Endometrial microvascular endothelial cells (primary cell): Measurements from ENCODE around the gene OR6B3. TPM values are rescaled to one million over a fixed set of nuclear protein-coding genes. Genes with fewer than 3 reads are reported as not detected.

ENCODE experiments used
- in situ Hi-C: cut with HindIII; loops from 2 replicates; pipeline ENCODE4 v1.10.0; 2017; ENCODE audit warnings: low sequenced_read_pairs, low pct_unique_long_range_greater_than_20kb; ENCODE audit errors: inconsistent ontology term
- total RNA-seq: library from RNA; depleted of rRNA; stranded (reverse); fragments of >200 nt; gene quantifications from one replicate; pipeline ENCODE4 v1.2.3, GENCODE V29; 2015; ENCODE audit errors: inconsistent ontology term

Gene OR6B3
- total RNA-seq, result not detected

- in situ Hi-C loops, result no loop called here
Measured at GRCh38 chr2:240053173-240054155, at the start of gene OR6B3. TSS of gene OR6B3 (minus strand) at chr2:240053521.

DNA sequence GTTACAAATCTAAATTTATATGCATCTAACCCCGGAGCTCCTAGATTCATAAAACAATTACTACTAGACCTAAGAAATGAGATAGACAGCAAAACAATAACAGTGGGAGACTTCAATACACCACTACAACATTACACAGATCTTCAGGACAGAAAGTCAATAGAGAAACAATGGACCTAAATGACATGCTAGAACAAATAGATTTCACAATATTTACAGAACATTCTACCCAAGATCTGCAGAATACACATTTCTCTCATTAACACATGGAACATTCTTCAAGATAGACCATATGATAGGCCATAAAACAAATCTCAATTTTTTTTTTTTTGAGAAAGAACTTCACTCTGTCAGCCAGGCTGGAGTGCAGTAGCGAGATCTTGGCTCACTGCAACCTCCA lies 45.0 kb upstream of the OR6B3 start:
- in situ Hi-C loops, result no loop called here

- in situ Hi-C loops, result no loop called here
Measured at GRCh38 chr2:240095556-240096523, 42.5 kb upstream of the OR6B3 start.

DNA sequence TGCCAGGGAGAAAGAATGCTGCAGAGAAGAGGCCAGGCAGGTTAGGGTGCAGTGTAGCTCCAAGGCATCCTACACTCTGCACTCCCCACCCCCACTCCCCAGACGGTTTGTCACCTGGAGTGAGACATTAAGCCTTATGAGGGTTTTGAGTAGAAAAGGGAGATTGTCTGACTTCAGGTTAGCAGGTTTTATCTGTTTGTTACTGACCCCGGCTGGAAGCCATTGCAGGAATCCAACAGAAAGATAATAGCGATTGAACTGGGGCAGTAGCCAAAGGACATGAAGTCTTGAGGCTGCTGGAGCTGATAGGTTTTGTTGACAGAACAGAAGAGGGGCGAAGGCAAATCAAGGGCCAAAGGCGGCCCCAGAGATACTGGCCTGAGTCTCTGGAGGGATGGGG lies 36.0 kb upstream of the OR6B3 start:
- in situ Hi-C loops, result no loop called here

DNA sequence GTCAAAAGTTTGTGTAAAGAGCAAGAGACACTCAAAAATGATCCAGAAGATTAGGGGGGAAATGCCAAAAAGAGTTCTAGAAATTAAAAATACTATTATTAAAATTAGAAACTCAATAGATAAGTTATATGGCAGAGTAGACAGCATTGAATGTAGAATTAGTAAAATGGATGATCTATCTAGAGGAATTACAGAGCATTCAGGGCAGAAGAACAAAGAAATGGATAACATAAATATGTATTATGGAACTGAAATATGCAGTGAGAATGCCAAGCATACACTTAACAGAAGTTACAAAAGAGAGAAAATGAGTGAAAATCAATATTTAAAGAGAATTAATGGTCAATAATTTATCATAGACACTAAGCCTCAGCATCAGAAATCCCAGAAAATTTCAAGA lies 33.2 kb upstream of the OR6B3 start:
- in situ Hi-C loops, result no loop called here

- in situ Hi-C loops, result no loop called here
Measured at GRCh38 chr2:240078631-240079030, 25.3 kb upstream of the OR6B3 start.

GRCh38 chr2:240077442-240077841 lies 24.1 kb upstream of the OR6B3 start:
- in situ Hi-C loops, result no loop called here

DNA sequence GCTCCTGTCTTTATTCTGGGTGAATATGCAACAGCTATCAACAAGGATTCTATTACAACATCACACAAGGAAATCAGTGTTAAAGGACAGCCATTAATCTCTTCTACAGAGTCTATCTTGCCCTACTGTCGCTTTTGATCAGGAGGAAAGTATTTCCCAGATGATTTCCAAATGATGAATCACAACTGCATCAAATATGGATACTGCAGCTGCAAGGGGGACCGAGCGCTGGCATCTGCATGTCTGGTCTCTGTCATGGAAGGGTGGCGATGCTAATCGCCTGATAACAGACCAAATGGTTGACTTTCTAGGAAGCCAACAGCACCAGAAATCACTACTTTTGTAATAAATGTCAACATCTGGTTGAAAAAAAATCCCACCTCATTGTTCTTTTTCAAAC lies 21.2 kb upstream of the OR6B3 start:
- in situ Hi-C loops, result no loop called here

DNA sequence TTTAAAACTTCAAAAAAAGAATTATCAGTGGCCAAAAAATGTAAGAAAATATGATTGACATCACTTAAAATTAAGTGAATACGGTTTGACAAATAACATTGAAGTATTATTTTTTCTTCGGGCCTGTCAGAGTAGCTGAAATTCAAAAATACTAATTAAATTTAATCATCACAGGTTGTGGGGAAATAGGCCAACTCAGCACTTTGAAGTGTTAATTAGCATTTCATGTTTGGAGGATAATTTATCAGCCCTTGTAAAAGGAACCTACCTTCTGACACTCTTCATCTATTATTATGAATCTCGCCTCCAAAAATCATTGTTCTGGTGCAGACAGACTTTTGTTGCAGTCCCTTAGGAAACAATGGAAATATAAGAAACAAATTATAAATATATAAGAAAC lies 17.6 kb upstream of the OR6B3 start:
- in situ Hi-C loops, result no loop called here

DNA sequence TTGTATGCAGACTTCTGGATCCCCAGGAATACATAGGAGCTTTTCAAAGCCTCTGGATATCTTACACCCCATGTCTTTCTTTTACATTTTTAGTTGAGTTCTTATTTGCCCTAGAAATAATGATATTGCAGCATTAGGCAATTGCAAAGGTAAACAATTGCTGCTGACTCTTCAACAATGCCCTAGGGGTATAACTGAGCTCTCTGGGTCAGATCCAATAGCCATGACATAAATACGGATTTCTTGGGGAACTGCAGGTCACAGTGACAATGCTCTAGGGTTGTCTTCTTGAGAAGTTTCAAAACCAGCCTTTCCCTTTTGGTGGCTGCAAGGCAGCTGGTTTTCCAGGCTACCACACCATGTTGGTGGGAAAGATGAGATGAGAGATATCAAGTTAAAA lies 16.5 kb upstream of the OR6B3 start:
- in situ Hi-C loops, result no loop called here

- in situ Hi-C loops, result no loop called here
Measured at GRCh38 chr2:240068193-240068592, 14.9 kb upstream of the OR6B3 start.

GRCh38 chr2:240066489-240066888 lies 13.2 kb upstream of the OR6B3 start:
- in situ Hi-C loops, result no loop called here

DNA sequence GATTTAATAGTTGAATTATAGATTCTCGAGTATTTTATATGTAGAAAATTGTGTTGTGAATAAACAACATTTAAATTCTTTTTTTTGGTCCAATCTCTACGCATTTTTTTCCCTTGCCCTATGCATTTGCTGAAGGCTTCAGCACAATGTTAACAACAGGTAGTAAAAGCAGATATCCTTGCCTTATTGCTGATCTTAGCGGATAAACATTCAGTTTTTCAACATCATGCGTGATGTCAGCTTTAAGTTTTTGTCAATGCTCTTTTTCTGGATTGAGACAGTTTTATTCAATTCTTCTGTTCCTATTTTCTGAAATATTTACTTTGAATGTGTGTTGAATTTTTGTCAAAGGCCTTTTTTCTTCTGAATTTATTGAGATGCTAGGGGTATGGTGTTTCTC lies 11.6 kb upstream of the OR6B3 start:
- in situ Hi-C loops, result no loop called here

GRCh38 chr2:240060977-240061591 lies 7.8 kb upstream of the OR6B3 start:
- in situ Hi-C loops, result no loop called here

- in situ Hi-C loops, result no loop called here
Measured at GRCh38 chr2:240056678-240057077, 3.4 kb upstream of the OR6B3 start.

GRCh38 chr2:240055177-240055917 lies 2.0 kb upstream of the OR6B3 start:
- in situ Hi-C loops, result no loop called here

DNA sequence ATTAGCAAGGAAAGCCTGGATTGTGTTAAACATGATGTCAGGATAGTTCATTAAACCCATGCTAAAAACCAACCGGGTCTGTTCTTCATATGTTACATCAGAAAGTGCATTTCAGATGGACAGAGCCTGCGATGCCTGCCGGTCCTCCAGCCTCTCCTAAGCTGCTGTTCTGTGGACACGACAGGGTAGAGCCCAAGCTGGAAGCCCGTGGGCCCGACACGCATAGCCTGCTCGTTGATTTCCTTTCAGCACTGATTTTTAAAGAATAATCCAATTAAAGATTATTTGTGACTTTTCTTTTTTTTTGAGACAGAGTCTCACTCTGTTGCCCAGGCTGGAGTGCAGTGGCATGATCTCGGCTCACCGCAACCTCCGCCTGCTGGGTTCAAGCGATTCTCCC lies 797 bp downstream of the OR6B3 start:
- in situ Hi-C loops, result no loop called here

GRCh38 chr2:240051697-240052096 lies 1.6 kb downstream of the OR6B3 start:
- in situ Hi-C loops, result no loop called here

- in situ Hi-C loops, result no loop called here
Measured at GRCh38 chr2:240050278-240050677, 3.0 kb downstream of the OR6B3 start.
